ENCODE data around the gene POLN.
A peak's percentile ranks its signal among the peaks of the same experiment; 100 is the strongest.

Gene POLN

GRCh38 chr4:2060611-2061185 is 181.2 kb downstream of the POLN start:
- peaks cover 27% of the 10 kb centered on the region for H3K27me3 ChIP-seq (ENCODE audit: insufficient read depth, poor library complexity, severe bottlenecking)
- DNase-seq (ENCODE audit: low spot score) = peak; percentile 52
- H3K4me1 ChIP-seq (ENCODE audit: insufficient read depth, poor library complexity, severe bottlenecking) = no peaks in the 10 kb centered on the region
- no peak for TF ChIP-seq CTCF (IDR thresholded peaks at IDR 0.05; ENCODE audit: poor library complexity, severe bottlenecking)
- H3K4me3 ChIP-seq (ENCODE audit: severe bottlenecking) = no peak overlapping the region
- no peaks in the 10 kb centered on the region for H3K9me3 ChIP-seq (ENCODE audit: severe bottlenecking)
- no peaks in the 10 kb centered on the region for H3K36me3 ChIP-seq (ENCODE audit: low read depth)
- no peak for ATAC-seq (ENCODE audit: low read depth)
- H3K27ac ChIP-seq (ENCODE audit: poor library complexity, severe bottlenecking) = no peak overlapping the region

- no peaks in the 10 kb centered on the region for H3K4me1 ChIP-seq (ENCODE audit: insufficient read depth, poor library complexity, severe bottlenecking)
- ATAC-seq (ENCODE audit: low read depth) = 0 out of 3 replicates have a peak, but pooled peaks have one; percentile 20
Observed at GRCh38 chr4:2059726-2060602, 182.0 kb downstream of the POLN start.

GRCh38 chr4:2059046-2059725 is 182.7 kb downstream of the POLN start, which contains the start of gene NAT8L:
NAT8L (plus strand) TSS chr4:2059327; CDS start chr4:2059512, 185 bp downstream.
- ATAC-seq (ENCODE audit: low read depth) (no peak), DNase-seq (ENCODE audit: low spot score) (no peak)

More at GRCh38 chr4:2059726-2060602, 182.0 kb downstream of the POLN start:
- peak; percentile 52 for DNase-seq (ENCODE audit: low spot score)
- Histone ChIP-seq H3K4me3 (ENCODE audit: severe bottlenecking) (peak overlapping the region; percentile 28), H3K36me3 (ENCODE audit: low read depth) (no peaks in the 10 kb centered on the region), H3K27me3 (ENCODE audit: insufficient read depth, poor library complexity, severe bottlenecking) (peaks cover 32% of the 10 kb centered on the region), H3K27ac (ENCODE audit: poor library complexity, severe bottlenecking) (no peak overlapping the region), H3K9me3 (ENCODE audit: severe bottlenecking) (no peaks in the 10 kb centered on the region)
- no peak for TF ChIP-seq CTCF (IDR thresholded peaks at IDR 0.05; ENCODE audit: poor library complexity, severe bottlenecking)

GRCh38 chr4:2058264-2059045 is 183.5 kb downstream of the POLN start:
- H3K4me3 ChIP-seq (ENCODE audit: severe bottlenecking) = peak overlapping the region; percentile 28
- no peak for TF ChIP-seq CTCF (IDR thresholded peaks at IDR 0.05; ENCODE audit: poor library complexity, severe bottlenecking)
- H3K36me3 ChIP-seq (ENCODE audit: low read depth) = no peaks in the 10 kb centered on the region
- DNase-seq (ENCODE audit: low spot score) (no peak), ATAC-seq (ENCODE audit: low read depth) (no peak)
- no peaks in the 10 kb centered on the region for H3K4me1 ChIP-seq (ENCODE audit: insufficient read depth, poor library complexity, severe bottlenecking)
- no peak overlapping the region for H3K27ac ChIP-seq (ENCODE audit: poor library complexity, severe bottlenecking)
- peaks cover 32% of the 10 kb centered on the region for H3K27me3 ChIP-seq (ENCODE audit: insufficient read depth, poor library complexity, severe bottlenecking)
- no peaks in the 10 kb centered on the region for H3K9me3 ChIP-seq (ENCODE audit: severe bottlenecking)

More at GRCh38 chr4:2059046-2059725, 182.7 kb downstream of the POLN start, which contains the start of gene NAT8L:
- Histone ChIP-seq H3K4me3 (ENCODE audit: severe bottlenecking) (peak within 1 kb of the TSS; percentile 28), H3K9me3 (ENCODE audit: severe bottlenecking) (no peaks in the 10 kb centered on the region), H3K27ac (ENCODE audit: poor library complexity, severe bottlenecking) (no peak within 1 kb of the TSS), H3K27me3 (ENCODE audit: insufficient read depth, poor library complexity, severe bottlenecking) (peaks cover 32% of the 10 kb centered on the region), H3K36me3 (ENCODE audit: low read depth) (no peaks in the 10 kb centered on the region), H3K4me1 (ENCODE audit: insufficient read depth, poor library complexity, severe bottlenecking) (no peaks in the 10 kb centered on the region)
- no peak for TF ChIP-seq CTCF (IDR thresholded peaks at IDR 0.05; ENCODE audit: poor library complexity, severe bottlenecking)
